Stimulated activated CD4-positive, alpha-beta T cell treated with anti-CD3 and anti-CD28 coated beads, Interleukin-1b, Interleukin-23, amount 100 ng/mL, for 4 hours (primary cell): Measurements from ENCODE around the gene LIG1.
A peak's percentile ranks its signal among the peaks of the same experiment; 100 is the strongest.
"Not testable (repeated sequence)": the region's sequence is repeated elsewhere in the genome, so short reads cannot be mapped to it uniquely, and the experiment has no call there.

Experiments
- DNase-seq, 2 donors: peaks; one replicate each; pipeline ENCODE4 v3.0.0-alpha.2; 2020; ENCODE audit warnings: low read depth in 2 of 2

Gene LIG1

DNA sequence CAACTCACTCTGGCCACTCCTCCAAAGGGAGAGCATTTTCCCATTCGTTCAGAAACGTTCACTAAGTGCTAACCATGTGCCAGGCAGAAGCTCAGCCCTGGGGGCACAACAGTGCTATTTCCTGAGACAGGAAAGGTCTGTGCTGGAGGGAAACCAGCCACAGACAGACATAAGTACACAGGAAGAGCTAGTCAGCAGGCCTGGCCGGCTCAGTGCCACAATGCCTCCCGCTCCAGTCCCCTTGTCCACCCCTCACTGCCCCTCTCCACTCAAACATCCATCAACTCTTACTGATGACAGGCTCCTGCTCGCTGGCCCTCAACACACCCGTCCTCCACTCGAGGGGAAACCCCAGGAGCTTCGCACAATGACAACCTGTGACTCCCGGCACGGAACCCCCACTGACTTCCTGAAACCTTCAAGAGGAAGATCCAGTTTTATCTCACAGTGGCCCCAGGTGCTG lies 48.2 kb downstream of the LIG1 start:
- DNase-seq = no peak

- no peak for DNase-seq
These were observed 49.1 kb downstream of the LIG1 start for GRCh38 chr19:48121066-48121465.

GRCh38 chr19:48120505-48120904 lies 49.6 kb downstream of the LIG1 start:
- DNase-seq = no peak

- DNase-seq = no peak
These were observed 52.0 kb downstream of the LIG1 start for GRCh38 chr19:48118131-48118517.

DNA sequence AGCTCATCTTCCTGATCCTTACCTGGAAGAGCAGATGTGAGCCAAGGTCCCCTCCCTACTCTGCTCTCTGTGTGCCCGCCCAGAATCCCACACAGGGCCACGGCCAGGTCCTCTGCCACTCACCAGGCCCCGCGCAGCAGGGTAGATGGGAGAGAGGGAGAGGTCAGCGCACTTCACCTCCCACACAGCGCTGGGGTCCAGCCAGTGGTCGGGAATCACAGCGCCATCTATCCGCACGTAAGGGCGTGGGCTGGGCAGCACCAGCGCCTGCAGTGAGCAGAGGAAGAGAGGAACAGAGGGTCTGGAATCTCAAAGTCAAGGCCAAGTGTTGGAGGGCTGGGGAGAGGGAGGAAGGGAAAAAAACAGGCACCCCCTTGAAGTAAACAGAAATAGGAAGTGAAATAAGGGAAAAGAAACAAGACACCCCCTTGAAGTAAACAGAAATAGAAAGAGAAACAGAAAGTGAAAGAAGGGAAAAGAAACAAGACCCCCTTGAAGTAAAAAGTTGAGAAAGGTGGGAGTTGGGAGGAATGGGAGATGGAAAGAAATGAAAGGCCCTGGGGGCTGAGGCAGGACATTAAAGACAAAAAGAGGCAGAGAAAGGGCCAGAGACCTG lies 52.5 kb downstream of the LIG1 start:
- no peak for DNase-seq

DNA sequence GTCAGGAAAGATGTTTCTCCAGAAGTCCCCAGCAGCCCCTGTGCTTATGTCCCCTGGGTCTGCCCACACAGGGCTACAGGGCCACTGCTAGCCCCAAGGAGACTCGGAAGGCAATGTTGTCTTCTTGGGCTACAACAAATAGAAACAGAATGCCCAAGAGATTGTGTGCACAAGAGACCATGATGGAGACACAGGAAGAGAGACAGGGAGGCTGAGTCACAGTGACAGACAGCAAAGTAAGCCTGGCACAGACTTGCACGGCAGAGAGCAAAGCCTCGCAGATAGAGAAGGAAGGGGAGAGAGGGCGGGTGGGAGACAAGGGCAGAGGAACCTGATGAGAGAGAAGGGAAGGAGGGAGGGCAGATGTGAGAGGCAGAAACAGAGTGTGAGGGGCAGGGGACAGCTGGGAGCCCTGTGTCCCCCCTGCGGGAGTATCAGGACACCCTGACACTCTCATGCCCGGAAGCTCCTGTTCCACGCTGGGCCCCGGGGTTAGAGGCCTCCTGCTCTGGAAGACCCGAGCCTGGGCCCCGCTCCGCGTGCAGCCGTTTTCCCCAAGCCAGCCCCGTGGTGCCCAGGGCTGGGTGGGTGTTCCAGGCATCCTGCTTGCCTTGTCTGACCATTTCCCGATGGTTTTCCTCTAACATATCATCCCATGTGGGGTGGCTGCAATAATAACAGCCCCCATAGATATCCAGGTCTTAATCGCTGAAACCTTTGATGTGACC lies 56.8 kb downstream of the LIG1 start:
- DNase-seq = no peak

DNA sequence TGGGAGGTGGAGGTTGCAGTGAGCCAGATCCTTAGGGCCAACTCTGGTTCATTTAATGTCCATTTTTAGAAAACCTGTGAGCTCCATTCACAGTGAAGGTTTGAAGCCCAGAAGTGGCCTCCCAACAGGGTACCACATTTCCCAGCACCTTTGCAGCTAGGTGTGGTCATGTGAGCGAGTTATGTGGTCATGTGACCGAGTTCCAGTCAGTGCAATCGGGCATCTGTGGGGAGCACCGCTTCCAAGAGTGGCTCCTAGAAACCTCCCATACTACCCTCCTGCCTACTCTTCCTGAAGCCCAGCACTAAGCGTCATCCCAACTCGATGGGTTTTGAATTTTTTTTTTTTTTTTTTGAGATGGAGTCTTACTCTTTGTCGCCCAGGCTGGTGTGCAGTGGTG lies 58.9 kb downstream of the LIG1 start:
- DNase-seq = no peak

GRCh38 chr19:48110350-48110966 lies 59.7 kb downstream of the LIG1 start, which contains the start of gene PLA2G4C:
TSS of gene PLA2G4C (minus strand) at chr19:48110817. CDS start at chr19:48106529, 4,288 bp downstream.
- peak; percentile 78 to 85 for DNase-seq

- DNase-seq = no peak
These were observed 61.0 kb downstream of the LIG1 start for GRCh38 chr19:48108997-48109782.

DNA sequence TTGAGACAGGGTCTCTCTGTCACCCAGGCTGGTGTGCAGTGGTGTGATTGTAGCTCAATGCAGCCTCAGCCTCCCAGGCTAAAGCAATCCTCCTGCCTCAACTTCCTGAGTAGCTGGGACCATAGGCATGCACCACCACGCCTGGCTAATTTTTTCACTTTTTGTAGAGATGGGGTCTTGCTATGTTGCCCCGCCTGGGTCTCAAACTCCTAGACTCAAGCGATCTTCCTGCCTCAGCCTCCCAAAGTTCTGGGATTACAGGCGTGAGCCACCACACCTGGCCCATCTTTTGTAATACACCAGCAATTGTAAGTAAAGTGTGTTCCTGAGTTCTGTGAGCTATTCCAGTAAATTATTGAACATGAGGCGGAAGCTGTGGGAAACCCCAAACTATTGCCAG lies 66.2 kb downstream of the LIG1 start:
- no peak for DNase-seq

GRCh38 chr19:48102870-48103751 lies 67.0 kb downstream of the LIG1 start:
- peak in 1 of 2 donors; percentile 20 for DNase-seq

DNA sequence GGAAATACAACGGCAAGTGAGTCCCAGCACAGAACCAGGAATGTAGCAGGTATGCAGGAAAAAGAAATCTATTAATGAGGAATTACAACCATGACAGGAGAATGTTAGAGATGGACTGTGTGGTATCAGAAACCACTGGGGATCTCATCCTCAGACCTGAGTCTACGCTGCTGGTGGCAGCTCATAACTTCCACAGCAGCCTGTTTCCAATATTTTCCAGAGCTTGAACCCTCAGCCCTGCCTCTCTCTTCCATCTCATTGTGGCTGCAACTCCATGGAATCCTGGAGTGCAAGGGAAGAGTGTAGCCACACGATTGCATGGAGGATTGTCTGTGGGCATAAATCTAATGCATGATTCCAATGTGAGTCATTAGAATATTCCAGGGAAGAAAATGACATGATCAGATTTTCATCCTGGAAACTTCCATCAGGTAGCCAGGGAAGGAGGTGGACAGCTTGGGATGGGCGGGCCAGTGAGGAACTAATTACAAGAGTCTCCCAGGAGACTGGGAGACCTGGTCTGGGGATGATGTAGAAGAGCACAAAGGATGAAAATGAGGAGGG lies 74.5 kb downstream of the LIG1 start:
- no peak for DNase-seq

- no peak for DNase-seq
These were observed 75.3 kb downstream of the LIG1 start for GRCh38 chr19:48094855-48095203.

DNA sequence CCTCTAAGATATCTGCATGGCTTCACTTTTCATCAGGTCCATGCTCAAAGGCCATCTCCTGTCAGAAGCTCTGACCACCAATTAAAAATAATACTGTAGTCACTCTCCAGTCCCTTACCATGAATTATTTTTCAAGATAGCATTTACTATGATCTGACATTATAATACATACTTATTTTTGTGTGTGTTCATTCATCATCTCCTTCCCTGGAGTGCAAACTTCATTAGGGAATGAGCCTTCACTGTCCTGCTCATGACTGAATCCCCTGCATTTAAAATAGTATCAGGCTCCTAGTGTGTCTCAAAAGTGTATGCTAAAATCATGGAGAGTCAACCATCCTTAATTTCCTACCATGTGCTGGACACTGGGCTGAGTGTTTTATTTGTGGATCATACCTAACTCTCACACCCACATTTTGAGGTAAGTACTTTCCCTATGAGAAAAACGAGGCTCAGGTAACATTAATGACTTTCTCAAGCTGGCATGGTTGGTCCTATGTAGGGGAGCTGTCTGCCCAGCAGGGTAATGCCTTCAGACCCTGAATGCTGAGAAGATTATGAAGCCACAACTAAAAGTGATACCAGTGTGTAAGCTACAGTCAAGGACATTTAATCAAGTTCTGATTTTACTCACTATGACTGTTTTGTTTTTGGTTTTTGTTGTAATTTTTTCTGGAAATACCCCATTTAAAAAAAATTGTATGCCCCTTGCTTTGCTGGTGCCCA lies 75.9 kb downstream of the LIG1 start:
- DNase-seq = no peak

DNA sequence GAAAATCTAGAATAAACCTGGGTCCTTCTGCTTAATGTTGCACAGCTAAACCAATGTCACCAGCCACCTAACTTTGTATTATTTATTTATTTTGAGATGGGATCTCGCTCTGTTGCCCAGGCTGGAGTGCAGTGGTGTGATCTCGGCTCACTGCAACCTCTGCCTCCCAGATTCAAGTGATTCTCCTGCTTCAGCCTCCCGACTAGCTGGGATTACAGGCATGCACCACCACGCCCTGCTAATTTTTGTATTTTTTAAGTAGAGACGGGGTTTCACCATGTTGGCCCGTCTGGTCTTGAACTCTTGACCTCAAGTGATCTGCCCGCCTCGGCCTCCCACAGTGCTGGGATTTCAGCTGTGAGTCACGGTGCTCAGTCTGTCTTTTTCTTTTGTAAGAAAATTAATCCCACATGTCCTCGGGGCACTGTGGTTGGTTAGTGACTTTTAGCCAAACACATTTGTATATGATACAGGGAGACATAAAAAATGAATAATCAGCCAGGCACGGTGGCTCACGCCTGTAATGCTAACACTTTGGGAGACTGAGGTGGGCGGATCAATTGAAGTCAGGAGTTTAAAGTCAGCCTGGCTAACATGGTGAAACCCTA lies 78.9 kb downstream of the LIG1 start:
- not testable (repeated sequence) for DNase-seq

- DNase-seq = no peak
These were observed 79.8 kb downstream of the LIG1 start for GRCh38 chr19:48090281-48090802.

DNA sequence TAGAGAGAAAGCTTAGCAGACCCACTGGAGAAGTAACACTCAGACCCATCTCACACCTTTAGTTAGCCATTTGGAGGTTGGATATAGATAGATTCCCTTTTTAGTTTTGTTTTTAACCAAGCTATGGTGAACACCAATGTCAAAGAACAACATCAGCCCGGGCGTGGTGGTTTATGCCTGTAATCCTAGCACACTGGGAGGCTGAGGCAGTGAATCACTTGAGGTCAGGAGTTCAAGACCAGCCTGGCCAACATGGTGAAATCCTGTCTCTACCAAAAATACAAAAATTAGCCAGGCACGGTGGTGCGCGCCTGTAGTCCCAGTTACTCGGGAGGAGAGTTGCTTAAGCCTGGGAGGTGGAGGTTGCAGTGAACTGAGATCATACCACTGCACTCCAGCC lies 81.2 kb downstream of the LIG1 start:
- DNase-seq = not testable (repeated sequence)

DNA sequence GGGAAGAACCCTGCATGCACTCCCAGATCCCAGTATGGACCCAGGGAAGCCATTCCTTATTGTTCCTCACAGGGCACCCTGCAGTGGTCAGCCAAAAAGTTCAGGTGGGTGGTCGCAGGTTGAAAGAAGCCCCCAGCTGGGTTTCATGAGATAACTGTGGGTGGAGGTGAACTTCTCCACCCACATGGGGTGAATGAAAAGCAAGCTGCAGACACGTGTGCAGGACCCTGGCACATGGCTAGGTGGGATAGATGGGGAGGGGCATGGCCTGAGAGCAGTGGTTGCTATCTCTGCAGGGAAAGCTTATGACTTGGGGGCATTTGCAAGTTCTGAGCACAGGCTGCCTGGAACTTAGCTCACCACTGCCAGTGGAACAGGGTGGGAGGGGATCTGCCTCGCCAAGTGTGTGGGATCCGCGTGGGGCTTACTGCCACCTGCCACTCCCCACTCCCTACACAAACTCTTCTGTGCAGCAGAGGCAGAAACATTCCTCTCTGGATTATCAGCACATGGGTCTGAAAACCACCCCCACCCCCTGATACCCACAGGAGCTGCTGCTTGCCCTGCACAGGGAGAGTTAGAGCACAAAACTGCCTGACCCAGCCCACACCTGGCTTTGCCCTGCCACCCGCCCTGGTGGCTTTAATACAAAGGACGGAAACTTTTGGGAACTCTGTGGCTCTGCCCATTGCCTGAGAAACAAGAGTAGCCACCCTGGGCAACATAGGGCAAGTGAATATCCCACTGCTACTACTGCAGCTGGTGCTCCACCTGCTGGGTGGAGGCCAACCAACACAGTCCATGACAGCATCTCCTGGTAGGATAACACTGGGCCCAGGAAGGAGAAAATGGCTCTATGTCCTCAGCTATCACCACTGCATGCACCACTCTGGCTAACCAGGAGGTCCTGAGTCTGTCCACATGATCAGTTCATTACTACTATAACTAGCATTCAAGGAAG lies 84.0 kb downstream of the LIG1 start:
- no peak for DNase-seq
